RPMI8226 (cell line): ENCODE measurements around the gene NOLC1.

Experiments used
- DNase-seq: peaks from one replicate; pipeline ENCODE4 v3.0.0-alpha.2; 2015

Gene NOLC1

DNA sequence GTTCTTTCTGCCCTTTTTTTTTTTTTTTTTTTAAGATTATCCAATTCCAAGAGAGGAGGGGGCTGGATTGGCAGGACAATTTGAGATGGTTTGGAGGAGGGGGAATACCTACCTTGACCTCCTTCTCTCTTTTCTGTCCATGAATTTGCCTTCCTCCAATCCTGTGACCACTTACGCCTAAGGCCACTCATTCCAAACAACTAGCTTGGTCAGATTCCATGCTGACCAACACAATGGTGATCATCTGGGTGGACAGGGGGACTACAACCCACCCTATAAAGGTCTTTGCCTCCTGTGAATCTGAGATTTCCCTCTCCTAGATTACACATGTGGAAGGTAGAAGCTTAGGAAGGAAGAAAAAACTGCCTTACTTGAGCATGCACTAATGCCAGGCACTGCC, 29.7 kb upstream of the NOLC1 start:
- no peak for DNase-seq

DNA sequence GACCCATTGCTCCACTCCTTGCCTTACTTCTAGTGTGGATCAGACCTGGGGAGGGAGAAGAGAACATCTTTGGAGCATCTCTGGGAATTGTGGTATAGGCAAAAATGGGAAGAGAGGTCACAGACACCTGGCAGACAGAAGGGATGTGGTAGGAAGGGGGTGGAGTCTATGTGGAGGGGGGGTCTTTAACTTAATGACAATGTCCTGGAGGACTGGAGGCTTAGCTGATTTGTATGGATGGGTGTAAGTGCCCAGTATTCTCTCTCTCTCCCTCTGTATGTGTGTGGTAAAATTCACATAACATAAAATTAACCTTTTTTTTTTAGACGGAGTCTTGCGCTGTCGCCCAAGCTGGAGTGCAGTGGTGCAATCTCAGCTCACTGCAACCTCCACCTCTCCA, 29.0 kb upstream of the NOLC1 start:
- DNase-seq = no peak

- DNase-seq = no peak
Observed at GRCh38 chr10:102131286-102132170, 20.7 kb upstream of the NOLC1 start.

- no peak for DNase-seq
Observed at GRCh38 chr10:102132193-102132562, 20.0 kb upstream of the NOLC1 start.

GRCh38 chr10:102132563-102133372, 19.4 kb upstream of the NOLC1 start, which contains the start of gene PPRC1:
PPRC1 (plus strand) TSS chr10:102133040; CDS start chr10:102133069, 29 bp downstream.
- peak; percentile 95 for DNase-seq

- DNase-seq = peak; percentile 68
Observed at GRCh38 chr10:102133373-102134195, 18.6 kb upstream of the NOLC1 start.

- DNase-seq = no peak
Observed at GRCh38 chr10:102134416-102134815, 17.8 kb upstream of the NOLC1 start.

DNA sequence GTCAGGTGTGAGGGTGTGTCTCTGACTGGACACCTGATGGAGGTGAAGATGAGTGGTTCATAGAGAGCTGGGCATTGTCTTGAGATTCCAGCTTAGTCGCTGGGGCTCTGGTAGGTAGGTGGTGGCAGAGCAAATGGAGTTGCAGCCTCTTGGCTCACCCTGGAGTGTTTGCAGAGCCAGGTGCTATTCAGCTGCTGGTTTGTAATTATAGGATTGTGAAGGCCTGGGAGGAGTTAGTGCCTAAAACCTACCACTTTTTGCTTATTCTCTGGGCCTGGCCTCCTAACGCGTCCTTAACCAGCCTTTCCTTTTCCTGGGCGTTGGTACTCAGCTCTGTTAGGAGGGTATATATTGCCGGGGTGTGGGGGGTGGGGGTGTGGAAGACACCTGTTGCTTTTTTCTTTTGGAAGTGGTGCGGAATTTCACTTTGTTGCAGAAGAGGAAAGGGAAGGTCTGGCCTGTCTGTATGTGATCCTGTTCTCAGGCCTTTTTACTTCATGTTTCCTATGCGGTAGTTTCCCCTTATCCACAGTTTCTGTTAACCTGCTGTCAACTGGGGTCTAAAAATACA, 16.1 kb upstream of the NOLC1 start:
- DNase-seq = no peak

DNA sequence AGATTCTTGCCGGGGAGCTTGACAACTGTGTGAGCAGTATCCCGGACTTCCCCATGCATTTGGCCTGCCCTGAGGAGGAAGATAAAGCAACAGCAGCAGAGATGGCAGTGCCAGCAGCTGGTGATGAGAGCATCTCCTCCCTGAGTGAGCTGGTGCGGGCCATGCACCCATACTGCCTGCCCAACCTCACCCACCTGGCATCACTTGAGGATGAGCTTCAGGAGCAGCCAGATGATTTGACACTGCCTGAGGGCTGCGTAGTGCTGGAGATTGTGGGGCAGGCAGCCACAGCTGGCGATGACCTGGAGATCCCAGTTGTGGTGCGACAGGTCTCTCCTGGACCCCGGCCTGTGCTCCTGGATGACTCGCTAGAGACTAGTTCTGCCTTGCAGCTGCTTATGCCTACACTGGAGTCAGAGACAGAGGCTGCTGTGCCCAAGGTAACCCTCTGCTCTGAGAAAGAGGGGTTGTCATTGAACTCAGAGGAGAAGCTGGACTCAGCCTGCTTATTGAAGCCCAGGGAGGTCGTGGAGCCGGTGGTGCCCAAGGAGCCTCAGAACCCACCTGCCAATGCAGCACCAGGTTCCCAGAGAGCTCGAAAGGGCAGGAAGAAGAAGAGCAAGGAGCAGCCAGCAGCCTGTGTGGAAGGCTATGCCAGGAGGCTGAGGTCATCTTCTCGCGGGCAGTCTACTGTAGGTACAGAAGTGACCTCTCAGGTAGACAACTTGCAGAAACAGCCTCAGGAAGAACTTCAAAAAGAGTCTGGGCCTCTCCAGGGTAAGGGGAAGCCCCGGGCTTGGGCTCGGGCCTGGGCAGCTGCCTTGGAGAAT, 12.7 kb upstream of the NOLC1 start:
- DNase-seq = no peak

DNA sequence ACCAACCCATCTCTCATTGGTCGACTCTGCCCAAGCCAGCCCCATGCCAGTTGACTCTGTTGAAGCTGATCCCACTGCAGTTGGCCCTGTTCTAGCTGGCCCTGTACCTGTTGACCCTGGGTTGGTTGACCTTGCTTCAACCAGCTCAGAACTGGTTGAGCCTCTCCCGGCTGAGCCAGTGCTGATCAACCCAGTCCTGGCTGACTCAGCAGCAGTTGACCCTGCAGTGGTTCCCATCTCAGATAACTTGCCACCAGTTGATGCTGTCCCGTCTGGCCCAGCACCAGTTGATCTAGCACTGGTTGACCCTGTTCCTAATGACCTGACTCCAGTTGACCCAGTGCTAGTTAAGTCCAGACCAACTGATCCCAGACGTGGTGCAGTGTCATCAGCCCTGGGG, 12.0 kb upstream of the NOLC1 start:
- no peak for DNase-seq

DNA sequence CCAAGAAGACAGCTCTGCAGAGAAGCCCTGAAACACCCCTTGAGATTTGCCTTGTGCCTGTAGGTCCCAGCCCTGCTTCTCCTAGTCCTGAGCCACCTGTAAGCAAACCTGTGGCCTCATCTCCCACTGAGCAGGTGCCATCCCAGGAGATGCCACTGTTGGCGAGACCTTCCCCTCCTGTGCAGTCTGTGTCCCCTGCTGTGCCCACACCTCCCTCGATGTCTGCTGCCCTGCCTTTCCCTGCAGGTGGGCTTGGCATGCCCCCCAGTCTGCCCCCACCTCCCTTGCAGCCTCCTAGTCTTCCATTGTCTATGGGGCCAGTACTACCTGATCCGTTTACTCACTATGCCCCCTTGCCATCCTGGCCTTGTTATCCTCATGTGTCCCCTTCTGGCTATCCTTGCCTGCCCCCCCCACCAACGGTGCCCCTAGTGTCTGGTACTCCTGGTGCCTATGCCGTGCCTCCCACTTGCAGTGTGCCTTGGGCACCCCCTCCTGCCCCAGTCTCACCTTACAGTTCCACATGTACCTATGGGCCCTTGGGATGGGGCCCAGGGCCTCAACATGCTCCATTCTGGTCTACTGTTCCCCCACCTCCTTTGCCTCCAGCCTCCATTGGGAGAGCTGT, 11.2 kb upstream of the NOLC1 start:
- DNase-seq = no peak

- no peak for DNase-seq
Observed at GRCh38 chr10:102141583-102142107, 10.5 kb upstream of the NOLC1 start.

GRCh38 chr10:102146971-102147428, 5.2 kb upstream of the NOLC1 start:
- no peak for DNase-seq

- no peak for DNase-seq
Observed at GRCh38 chr10:102147561-102147960, 4.6 kb upstream of the NOLC1 start.

DNA sequence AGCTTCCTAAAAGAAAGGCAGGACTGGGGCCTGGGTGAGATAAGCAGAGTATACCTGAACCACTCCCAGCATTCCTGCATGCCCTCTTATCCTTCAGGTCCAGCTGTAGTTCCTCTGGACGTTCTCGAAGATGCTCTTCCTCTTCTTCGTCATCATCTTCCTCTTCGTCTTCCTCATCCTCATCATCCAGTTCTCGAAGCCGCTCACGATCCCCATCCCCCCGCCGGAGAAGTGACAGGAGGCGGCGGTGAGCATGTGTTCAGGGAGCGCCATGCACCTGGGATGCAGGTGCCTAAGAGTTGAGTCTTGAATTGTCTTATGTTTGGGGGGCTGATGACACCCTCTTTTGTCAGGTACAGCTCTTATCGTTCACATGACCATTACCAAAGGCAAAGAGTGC, 3.9 kb upstream of the NOLC1 start:
- no peak for DNase-seq

DNA sequence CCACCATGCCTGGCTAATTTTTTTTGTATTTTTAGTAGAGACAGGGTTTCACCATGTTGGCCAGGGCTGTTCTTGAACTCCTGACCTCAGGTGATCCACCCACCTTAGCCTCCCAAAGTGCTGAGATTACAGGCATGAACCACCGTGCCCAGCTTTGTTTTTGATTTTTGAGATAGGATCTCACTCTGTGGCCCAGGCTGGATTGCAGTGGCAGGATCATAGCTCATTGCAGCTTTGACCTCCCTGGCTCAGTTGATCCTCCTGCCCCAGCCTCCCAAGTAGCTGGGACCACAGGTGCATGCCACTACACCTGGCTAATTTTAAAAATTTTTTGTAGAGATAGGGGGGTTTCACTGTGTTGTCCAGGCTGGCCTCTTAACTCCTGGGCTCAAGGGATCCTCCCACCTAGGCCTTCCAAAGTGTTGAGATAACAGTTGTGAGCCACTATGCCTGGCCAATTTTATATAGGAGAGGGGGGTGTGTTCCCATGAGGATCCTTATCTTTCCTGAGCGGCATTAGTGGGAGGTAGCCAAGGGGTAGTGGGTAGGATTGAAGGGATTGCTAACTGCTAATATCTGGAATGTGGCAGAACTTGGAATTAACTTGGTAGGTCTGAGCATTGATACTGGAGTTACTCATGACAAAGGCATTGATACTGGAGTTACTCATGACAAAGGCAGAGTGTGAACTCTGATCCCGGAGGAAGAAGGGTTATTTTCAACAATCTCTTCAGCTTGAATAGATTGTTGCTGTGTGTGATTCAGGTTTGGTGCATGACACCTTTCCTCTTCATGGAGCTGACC, 1.0 kb upstream of the NOLC1 start:
- no peak for DNase-seq

DNA sequence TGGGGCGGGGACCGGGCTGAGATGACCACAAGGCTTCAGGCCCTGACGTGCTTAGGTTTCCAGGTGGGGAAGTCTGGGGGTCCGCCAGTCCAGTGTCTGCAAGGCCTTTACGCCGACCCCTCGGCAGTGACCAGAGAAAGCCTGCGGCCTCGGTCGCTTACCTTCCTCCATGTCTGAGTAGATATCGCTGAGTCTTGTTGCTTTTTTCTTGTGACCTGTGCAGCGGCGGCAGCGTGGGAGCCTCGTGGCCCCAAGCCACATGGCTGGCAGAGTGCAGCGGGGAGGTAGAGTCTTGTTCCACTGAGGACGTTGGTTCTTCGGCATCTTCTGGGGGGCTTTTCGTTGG, 329 bp downstream of the NOLC1 start:
- peak; percentile 52 for DNase-seq

DNA sequence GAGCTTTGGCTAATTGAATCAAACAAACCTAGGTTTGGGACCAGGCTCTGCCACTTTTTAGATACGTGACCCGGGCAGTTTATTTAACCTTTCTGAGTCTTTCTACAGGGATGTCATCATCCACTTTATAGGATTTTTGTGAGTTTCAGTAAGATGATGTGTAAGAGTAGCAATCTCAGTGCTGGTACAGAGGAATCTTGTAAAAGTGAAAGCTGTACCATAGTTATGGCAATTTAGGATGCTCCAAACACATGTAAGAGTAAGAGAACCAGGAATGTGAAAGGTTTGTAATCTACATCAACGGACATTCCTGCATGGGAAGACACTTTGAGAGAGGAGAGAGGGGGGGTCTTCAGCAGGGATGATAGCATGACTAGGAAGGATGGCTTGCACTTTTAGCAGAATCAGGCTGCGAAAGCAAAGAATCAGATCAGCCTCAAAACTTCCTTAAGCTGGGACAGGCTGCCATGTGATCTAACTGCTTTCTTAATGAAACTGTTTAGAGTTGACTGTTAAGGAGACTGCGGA, 968 bp downstream of the NOLC1 start:
- DNase-seq = no peak

- DNase-seq = no peak
Observed at GRCh38 chr10:102154466-102155116, 2.4 kb downstream of the NOLC1 start.
